K562 (cell line): ENCODE results near the gene ARHGEF16. TPM values are rescaled to one million over a fixed set of nuclear protein-coding genes. Genes with fewer than 3 reads are reported as not detected.

Experiments used
- ATAC-seq: fragments of 200-7000 bp; cut with Tn5 transposase; 3 replicates; pipeline ENCODE4 v1.9.1; 2020; ENCODE audit warnings: moderate library complexity
- BruUV-seq: library from RNA; stranded (reverse); fragments of 400-500 nt; replicated peaks from 2 replicates; lab custom pipeline; 2021; lab: Mats Ljungman, UMichigan
- CTCF ChIA-PET: fragments of 300-600 bp; formaldehyde crosslinking; extraction: SDS; loops from one replicate; lab custom pipeline; 2021; ENCODE audit warnings: low intra/inter-chr PET ratio; lab: Yijun Ruan, JAX
- POLR2A ChIA-PET: fragments of 300-600, 350-650 bp; sonication (Branson Sonifier 250); formaldehyde crosslinking; extraction: SDS; loops from one replicate; lab custom pipeline; 2021; ENCODE audit warnings: antibody characterized with exemption, inconsistent platforms; lab: Yijun Ruan, JAX
- DNase-seq, 4 experiments: peaks; one replicate each; pipeline versions ENCODE4 v3.0.0 to v3.0.0-alpha.2; 2011 to 2018; ENCODE audit warnings: low spot score in 3 of 4, mixed read lengths in 3 of 4; ENCODE audit errors: extremely low read depth in 1 of 4
- FAIRE-seq: peaks from 2 replicates; lab custom pipeline; 2011; peaks lifted over from hg19 to GRCh38; lab: Jason Lieb, UNC
- H2AFZ ChIP-seq: 2 replicates; pipeline ENCODE4 v1.6.0; 2011; ENCODE audit warnings: low read depth, low read length, control low read depth, inconsistent platforms
- H3K27ac ChIP-seq: fragments of 200-600 bp; 3 replicates; pipeline ENCODE4 v1.8.0; 2011; ENCODE audit warnings: low read depth, mild to moderate bottlenecking, control low read depth, inconsistent platforms, low read length, moderate library complexity, mixed read lengths; ENCODE audit errors: extremely low read depth
- H3K27me3 ChIP-seq, 2 experiments: fragments of 300-600 bp in 1 of 2; 2 replicates in 1 of 2; 3 replicates in 1 of 2; pipeline versions ENCODE4 v1.6.0 to v1.8.0; 2011; ENCODE audit warnings: inconsistent platforms in 2 of 2, low read length in 2 of 2, mild to moderate bottlenecking in 1 of 2, mixed read lengths in 1 of 2, moderate library complexity in 1 of 2; ENCODE audit not compliant: control insufficient read depth in 2 of 2, insufficient read depth in 2 of 2
- H3K36me3 ChIP-seq: fragments of 300-600 bp; 3 replicates; pipeline ENCODE4 v1.8.0; 2011; ENCODE audit warnings: mild to moderate bottlenecking, low read length, inconsistent platforms; ENCODE audit not compliant: control insufficient read depth, insufficient read depth
- H3K4me1 ChIP-seq, 2 experiments: fragments of 200-600 bp in 1 of 2; replicated peaks in 1 of 2; 2 replicates in 1 of 2; 3 replicates in 1 of 2; pipeline versions ENCODE4 v1.5.1 to v1.8.0; 2011; ENCODE audit warnings: inconsistent platforms in 2 of 2, low read length in 2 of 2, mild to moderate bottlenecking in 1 of 2, mixed read lengths in 1 of 2, moderate library complexity in 1 of 2; ENCODE audit not compliant: control insufficient read depth in 2 of 2, insufficient read depth in 2 of 2
- H3K4me2 ChIP-seq: 2 replicates; pipeline ENCODE4 v1.6.1; 2011; ENCODE audit warnings: low read length, control low read depth, inconsistent platforms, mixed read lengths; ENCODE audit not compliant: insufficient read depth
- H3K4me3 ChIP-seq: fragments of 200-600 bp; sonication (generic), shearing (Covaris generic); 2 replicates; pipeline ENCODE4 v1.5.1; 2016; ENCODE audit warnings: control low read depth, inconsistent platforms
- H3K79me2 ChIP-seq: fragments of 200-600 bp; 3 replicates; pipeline ENCODE4 v1.8.0; 2011; ENCODE audit warnings: low read length, inconsistent platforms; ENCODE audit not compliant: control insufficient read depth, insufficient read depth
- H3K9ac ChIP-seq, 2 experiments: 2 replicates each; pipeline versions ENCODE4 v1.6.0 to v1.6.1; 2011; ENCODE audit warnings: low read depth in 2 of 2, low read length in 2 of 2, control low read depth in 1 of 2, inconsistent platforms in 1 of 2, mild to moderate bottlenecking in 1 of 2, mixed read lengths in 1 of 2; ENCODE audit not compliant: insufficient read depth in 1 of 2
- H3K9me1 ChIP-seq: one replicate; pipeline ENCODE4 v1.6.0; 2011; ENCODE audit warnings: inconsistent platforms, mild to moderate bottlenecking, low read length, moderate library complexity; ENCODE audit not compliant: control insufficient read depth, insufficient read depth
- H3K9me3 ChIP-seq: replicated peaks from 2 replicates; pipeline ENCODE4 v1.5.1; 2011; ENCODE audit warnings: low read depth, low read length, inconsistent platforms; ENCODE audit not compliant: control insufficient read depth, insufficient read depth
- H4K20me1 ChIP-seq: replicated peaks from 2 replicates; pipeline ENCODE4 v1.6.1; 2011; ENCODE audit warnings: low read length, inconsistent platforms, mixed read lengths; ENCODE audit not compliant: control insufficient read depth, insufficient read depth
- CTCF ChIP-seq, 3 experiments: IDR thresholded peaks in 2 of 3; conservative IDR thresholded peaks in 1 of 3; 2 replicates each; pipeline ENCODE4 v1.5.1; 2011 to 2012; ENCODE audit warnings: low read length in 3 of 3, mild to moderate bottlenecking in 3 of 3, control low read depth in 2 of 3, improper control_type of control experiment in 1 of 3, inconsistent platforms in 1 of 3, low read depth in 1 of 3, mixed read lengths in 1 of 3, moderate library complexity in 1 of 3; ENCODE audit not compliant: insufficient read depth in 2 of 3
- RAD21 ChIP-seq, 2 experiments: fragments of 250-450 bp in 1 of 2; fragments of 450-650 bp in 1 of 2; sonication (Bioruptor Pico) in 1 of 2; formaldehyde crosslinking in 1 of 2; IDR thresholded peaks in 1 of 2; conservative IDR thresholded peaks in 1 of 2; 2 replicates each; pipeline versions ENCODE4 v1.4.0 to v1.8.0; 2020 to 2022; ENCODE audit warnings: mild to moderate bottlenecking in 2 of 2, moderate library complexity in 1 of 2
- THRB ChIP-seq: fragments of 450-650 bp; formaldehyde crosslinking; conservative IDR thresholded peaks from 2 replicates; pipeline ENCODE4 v1.4.0; 2022; ENCODE audit warnings: mild to moderate bottlenecking, missing genetic modification characterization
- ZNF263 ChIP-seq: sonication (generic); formaldehyde crosslinking; IDR thresholded peaks from 2 replicates; pipeline ENCODE4 v1.8.0; 2022; ENCODE audit warnings: mild to moderate bottlenecking, missing genetic modification reagents, borderline replicate concordance
- ZNF583 ChIP-seq: fragments of 250-450 bp; sonication (Bioruptor Pico); IDR thresholded peaks from 2 replicates; pipeline ENCODE4 v1.4.0; 2020
- WGBS: fragments of 100-300 bp; shearing (Covaris generic); methylation state at CpG from one replicate; pipeline ENCODE4 v1.1.6; 2016; ENCODE audit warnings: low coverage, mixed read lengths; ENCODE audit not compliant: insufficient coverage; ENCODE audit errors: missing lambda C conversion rate; 5-methylcytosine and 5-hydroxymethylcytosine counted together
- in situ Hi-C: fragments of 300-500 bp; cut with MboI; formaldehyde crosslinking; loops from 4 replicates; pipeline ENCODE4 v1.15.0; 2018; ENCODE audit warnings: inconsistent platforms, mixed read lengths
- intact Hi-C: fragments of 100-400 bp; cut with micrococcal nuclease; formaldehyde crosslinking; loops from 2 replicates; pipeline ENCODE4 v1.14.2; 2022
- polyA plus RNA-seq, 8 experiments: library from polyadenylated mRNA; depleted of rRNA in 4 of 8; stranded (reverse) in 5 of 8; unstranded in 3 of 8; fragments of >200 nt; fragmentation: Nextera tagmentation in 2 of 8; fragmentation: Illumina TruSeq in 1 of 8; extraction: Ambion mirVana in 2 of 8; extraction: Trizol in 1 of 8; gene quantifications; 2 replicates each; pipeline versions ENCODE4 v1.2.1 to v1.2.3, GENCODE V29; 2011 to 2014; ENCODE audit warnings: inconsistent platforms in 1 of 8, missing spikeins in 1 of 8
- total RNA-seq, 7 experiments: library from RNA; depleted of rRNA in 6 of 7; stranded (reverse); fragments of >200 nt in 6 of 7; fragmentation: Illumina TruSeq in 2 of 7; extraction: Trizol in 2 of 7; gene quantifications; 2 replicates each; pipeline versions ENCODE4 v1.2.1 to v1.2.3, GENCODE V29; 2011 to 2021; ENCODE audit warnings: low replicate concordance in 1 of 7

The ARHGEF16 gene
- total and polyA plus RNA-seq, 9 of the 15 experiments (the other 6 are each of a cell fraction or from before 2014, with no cell fraction given) = 0.15 to 1.2 (median 0.49) TPM; not detected in 2

GRCh38 chr1:3410142-3410925 lies 44.1 kb upstream of the ARHGEF16 start:
- WGBS = 3% methylated on average over 21 of the region's 21 CpGs
- Histone ChIP-seq H3K79me2 (no peaks in the 10 kb centered on the region), H3K36me3 (no peaks in the 10 kb centered on the region), H3K9me3 (no peaks in the 10 kb centered on the region), H3K27ac (no peak overlapping the region), H4K20me1 (0 out of 2 replicates have a peak, but pooled peaks cover 4% of the 10 kb centered on the region), H3K4me1 (peaks cover 0 to 14% of the 10 kb centered on the region in 2 experiments; a peak in 1 of 5 replicates), H3K4me2 (no peak overlapping the region), H3K9me1 (no peaks in the 10 kb centered on the region), H3K27me3 (peaks cover 11 to 53% of the 10 kb centered on the region in 2 experiments; a peak in 4 of 5 replicates), H3K4me3 (no peak overlapping the region), H3K9ac (no peak overlapping the region), H2AFZ (no peak overlapping the region)
- intact Hi-C loops (no loop called here), in situ Hi-C loops (no loop called here)
- CTCF ChIA-PET = no interaction called here
- no peak for FAIRE-seq
- ATAC-seq = no peak
- DNase-seq = no peak
- BruUV-seq = no TSS peak
- TF ChIP-seq CTCF (IDR thresholded peaks at IDR 0.05 in 2 of 3, conservative IDR thresholded peaks at IDR 0.05 in 1 of 3; ENCODE audit: insufficient read depth in 2 of 3, low read depth in 1 of 3, low read length in 3 of 3) (peak in 2 of 3 experiments; percentile 23 to 26; a peak in 1 of 6 replicates), RAD21 (CRISPR knock-in tag; conservative IDR thresholded peaks at IDR 0.05 in 1 of 2, IDR thresholded peaks at IDR 0.05 in 1 of 2) (peak in 1 of 2 experiments; percentile 17; a peak in 1 of 4 replicates), THRB (CRISPR knock-in tag) (no peak), ZNF583 (CRISPR knock-in tag) (no peak), ZNF263 (CRISPR knock-in tag) (no peak)
- TF ChIP-seq, all 486 proteins: peak for 2
- POLR2A ChIA-PET = interaction anchor here (0.6 kb wide), 1 partner anchor 81 kb away, joined by 3 read pairs; no protein-coding TSS in a partner anchor
